GM11168 (cell line): Measurements from ENCODE around the gene LGR6.
"Not testable (repeated sequence)": the region's sequence is repeated elsewhere in the genome, so short reads cannot be mapped to it uniquely, and the experiment has no call there.

Source experiments
- in situ Hi-C: fragments of 300-500 bp; cut with MboI; formaldehyde crosslinking; loops from one replicate; pipeline ENCODE4 v1.12.0; 2022; ENCODE audit warnings: low sequenced_read_pairs; ENCODE audit not compliant: unreplicated experiment

LGR6 gene

DNA sequence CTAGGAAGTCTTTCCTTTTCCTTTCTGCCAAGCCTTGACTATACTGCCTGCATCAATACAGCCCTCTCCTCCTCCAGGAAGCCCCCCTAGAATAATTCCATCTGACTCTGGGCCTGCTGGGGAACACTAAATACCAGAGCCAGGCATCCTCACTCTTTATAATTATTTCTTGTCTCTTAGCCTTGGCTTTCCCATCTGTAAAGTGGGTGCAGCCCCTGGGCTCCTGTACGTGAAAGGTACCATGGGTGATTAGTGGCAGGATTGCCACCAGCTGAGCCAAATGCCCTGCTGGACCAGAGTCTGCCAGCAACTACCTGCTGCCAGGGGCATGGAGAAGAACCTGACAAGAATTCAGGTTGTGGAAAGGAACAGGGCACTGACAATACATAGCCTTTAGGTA lies 58.7 kb downstream of the LGR6 start:
- in situ Hi-C loops: no loop called here

DNA sequence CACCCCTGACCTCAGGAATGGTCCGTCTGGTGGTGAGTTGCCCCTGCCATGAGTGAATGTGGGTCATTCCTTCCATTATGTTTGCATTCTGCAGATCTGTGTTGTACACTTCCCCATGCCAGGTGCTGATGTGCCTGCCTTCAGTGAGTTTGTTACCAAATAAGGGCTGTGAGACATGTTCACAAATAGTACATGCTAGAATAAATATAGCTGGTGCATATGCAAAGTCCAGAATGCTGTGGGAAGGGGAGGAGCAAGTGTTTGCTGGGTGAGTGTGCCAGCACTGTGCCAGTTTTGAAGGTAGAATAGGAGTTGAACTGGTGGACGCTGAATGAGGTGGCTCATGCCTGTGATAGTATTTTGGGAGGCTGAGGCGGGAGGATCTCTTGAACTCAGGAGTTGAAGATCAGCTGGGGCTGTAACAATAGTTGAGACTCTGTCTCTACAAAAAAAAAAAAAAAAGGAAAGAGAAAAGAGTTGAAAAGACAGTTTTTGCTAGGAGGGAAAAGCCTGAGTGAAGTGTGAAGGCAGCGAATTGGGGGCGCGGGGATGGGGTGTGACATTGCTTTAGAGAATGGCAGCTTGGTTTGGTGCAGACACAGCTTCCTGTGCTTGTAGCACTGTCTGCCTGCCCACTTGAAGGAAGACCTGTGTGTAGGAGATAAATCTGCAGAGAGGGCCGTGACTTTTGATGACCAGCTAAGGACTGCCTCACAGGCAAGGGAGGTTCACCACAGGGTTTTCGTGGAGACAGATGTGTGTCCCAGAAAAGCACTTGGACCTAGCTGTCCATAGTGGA lies 61.1 kb downstream of the LGR6 start:
- in situ Hi-C loops: no loop called here

DNA sequence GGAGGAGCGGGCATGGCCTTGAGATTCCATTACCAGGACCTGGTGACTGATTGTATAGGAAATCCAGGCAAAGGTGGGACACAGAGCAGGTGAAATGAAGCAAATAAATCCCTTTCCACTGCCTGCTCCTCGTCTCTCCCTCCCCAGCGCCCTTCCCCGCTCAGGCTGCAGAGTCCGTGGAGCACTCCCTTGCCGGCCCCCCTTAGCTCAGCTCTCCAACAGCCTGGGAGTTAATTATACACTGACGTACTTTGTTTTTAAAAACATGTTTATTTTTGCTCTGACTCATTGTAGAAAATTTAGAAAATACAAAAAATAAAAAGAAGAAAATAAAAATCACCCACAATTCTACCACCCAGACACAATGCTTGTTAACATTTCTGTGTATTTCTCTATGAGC lies 61.7 kb downstream of the LGR6 start:
- in situ Hi-C loops: no loop called here

DNA sequence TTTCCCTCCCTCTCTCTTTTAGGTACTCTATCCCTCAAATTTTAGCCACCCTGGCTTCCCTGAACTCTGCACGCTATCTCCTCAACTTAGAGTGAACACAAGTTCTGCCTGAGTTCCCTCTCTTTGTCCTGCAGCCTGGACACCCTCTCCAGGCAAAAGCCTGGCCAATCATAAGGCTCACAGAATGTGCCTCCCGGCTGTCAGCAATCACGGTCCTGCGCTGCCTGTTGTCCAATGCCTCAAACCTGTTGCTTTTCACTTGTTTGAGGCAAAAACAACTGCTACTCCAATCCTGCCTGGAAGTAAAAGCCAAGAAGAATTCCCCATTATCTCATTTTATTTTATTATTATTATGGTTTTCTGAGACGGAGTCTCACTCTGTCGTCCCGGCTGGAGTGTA lies 66.1 kb downstream of the LGR6 start:
- in situ Hi-C loops: no loop called here

GRCh38 chr1:202261209-202261958 lies 67.8 kb downstream of the LGR6 start:
- in situ Hi-C loops: not testable (repeated sequence)

DNA sequence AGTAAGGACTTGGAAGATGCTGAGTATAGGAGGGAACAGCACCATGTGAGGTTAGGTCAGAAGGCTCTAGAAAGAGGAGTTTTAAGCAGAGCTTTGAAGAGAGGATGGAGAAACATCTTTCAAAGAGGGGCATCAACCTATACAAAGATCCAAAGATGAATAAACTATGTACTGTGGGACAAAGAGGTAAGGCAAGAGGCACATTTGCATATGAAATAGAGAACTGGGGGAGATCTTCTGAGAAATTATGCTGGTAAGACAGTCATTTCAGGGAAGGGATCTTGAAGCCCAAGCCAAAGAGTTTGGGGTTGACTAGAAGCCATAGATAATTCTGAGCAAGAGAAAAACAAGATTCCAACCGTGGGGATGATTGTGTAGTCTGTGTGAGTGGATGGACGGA lies 70.0 kb downstream of the LGR6 start:
- in situ Hi-C loops: no loop called here

DNA sequence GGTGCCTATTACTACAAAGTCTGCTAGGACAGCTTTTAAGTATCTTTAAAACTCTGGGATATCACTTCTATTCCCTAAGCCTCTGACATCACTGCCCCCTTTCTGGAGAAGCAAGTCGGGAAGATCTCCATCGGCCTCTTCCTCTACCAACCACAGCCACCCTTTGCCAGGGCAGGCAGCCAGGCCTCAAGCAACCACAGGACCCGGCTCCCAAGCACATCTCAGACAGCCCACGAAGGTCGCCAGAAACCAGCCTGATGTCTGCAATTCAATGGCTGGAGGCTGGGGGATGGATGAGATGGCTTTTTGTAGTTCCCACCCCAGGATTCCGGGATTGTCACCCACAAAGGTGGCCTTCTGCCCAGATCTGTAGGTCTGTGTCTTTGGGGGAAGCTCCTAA lies 70.7 kb downstream of the LGR6 start:
- in situ Hi-C loops: no loop called here

DNA sequence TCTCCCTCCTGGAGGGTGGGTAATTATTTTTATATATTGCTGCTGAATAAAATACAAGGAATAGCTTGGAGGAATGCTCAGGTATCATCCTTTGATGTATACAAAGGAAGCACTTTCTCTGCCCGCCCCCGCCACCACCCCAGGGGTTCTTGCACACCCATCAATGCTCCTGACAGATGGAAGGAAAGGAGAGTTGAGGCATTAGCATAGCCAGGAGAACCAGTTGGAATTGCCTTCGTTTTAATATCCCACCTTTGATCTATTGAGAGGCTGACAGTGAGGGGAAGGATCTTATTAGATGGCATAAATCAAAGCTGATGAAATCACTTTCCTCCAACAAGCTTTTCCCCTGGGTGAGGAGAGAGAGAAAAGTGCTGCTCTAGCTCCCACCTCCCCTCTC lies 71.1 kb downstream of the LGR6 start:
- in situ Hi-C loops: no loop called here

- in situ Hi-C loops: no loop called here
These were observed 72.6 kb downstream of the LGR6 start for GRCh38 chr1:202266061-202266765.

DNA sequence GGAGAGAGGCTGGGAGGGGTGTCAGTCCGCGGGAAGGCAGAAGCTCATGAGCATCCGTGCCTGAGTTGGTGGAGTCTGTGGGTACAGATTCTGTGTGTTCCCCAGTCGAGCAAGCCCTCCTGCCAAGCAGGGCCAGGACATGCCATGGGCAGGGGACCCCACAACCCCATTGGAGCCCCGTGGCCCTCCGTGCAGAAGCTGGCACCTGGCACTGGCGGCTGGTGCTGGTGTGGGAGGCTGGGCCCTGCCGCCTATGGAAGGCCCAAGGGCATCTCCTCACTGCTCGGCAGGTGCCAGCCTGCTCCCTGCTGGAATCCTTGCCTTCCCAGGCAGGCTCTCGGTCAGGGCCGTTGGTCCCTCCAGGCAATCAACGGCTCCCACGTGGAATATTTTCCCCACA lies 74.4 kb downstream of the LGR6 start:
- in situ Hi-C loops: no loop called here

- in situ Hi-C loops: no loop called here
These were observed 75.2 kb downstream of the LGR6 start for GRCh38 chr1:202268817-202269216.

DNA sequence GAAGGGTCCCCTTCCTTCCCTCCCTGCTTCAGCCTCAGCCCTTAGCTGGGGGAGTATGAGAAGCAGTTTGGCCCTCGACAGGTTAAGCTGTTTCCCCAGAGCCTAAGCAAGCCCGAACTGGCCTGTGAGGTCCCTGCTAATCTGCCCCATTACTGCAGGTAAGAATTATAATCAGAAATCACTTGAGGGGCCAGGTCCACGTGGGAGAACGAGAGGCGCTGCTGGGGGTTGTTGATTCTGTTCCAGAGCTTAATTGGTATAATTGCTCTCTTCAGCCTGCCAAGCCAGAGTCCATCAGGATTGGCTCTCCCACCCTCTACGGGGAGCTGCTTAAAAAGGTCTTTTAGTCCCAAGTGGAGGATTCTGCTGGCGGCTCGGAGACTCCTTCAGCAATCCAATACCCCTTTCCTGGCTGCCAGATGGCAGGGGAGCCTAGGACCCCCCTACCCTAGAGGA lies 77.3 kb downstream of the LGR6 start:
- in situ Hi-C loops: no loop called here

DNA sequence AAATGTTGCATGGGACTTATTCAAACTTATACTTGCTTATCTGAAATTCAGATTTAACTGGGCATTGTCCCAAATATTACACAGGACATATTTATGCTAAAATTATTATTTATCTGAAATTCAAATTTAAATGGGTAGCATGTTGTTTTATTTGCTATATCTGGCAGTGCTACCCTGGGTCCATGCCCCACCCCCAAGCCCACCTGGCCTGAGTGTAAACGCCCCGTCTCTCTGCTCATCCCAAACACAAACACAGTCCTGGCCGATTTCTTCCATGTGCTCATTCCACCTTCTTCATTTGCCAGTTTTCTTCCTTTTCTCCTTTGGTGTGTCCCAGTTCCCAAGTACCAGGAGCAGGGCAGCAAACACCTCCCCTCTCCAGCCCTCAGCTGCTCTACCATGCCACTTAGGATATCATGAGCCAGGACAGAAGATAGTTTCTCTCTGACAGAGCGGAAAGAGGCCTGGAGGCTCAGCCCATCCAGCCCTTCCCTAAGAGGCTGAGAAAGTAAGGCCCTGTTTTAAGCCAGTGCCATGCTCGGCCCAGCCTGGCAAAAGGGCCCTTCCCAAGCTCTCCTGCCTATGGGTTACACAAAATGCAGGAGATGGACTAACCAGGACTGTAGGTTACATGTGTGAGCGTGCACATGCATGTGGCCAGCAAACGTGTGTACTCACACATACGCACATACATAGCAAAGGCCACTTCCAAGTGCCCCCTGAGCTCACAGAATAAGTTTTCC lies 78.7 kb downstream of the LGR6 start:
- in situ Hi-C loops: no loop called here

GRCh38 chr1:202274611-202275010 lies 81.0 kb downstream of the LGR6 start:
- in situ Hi-C loops: no loop called here

DNA sequence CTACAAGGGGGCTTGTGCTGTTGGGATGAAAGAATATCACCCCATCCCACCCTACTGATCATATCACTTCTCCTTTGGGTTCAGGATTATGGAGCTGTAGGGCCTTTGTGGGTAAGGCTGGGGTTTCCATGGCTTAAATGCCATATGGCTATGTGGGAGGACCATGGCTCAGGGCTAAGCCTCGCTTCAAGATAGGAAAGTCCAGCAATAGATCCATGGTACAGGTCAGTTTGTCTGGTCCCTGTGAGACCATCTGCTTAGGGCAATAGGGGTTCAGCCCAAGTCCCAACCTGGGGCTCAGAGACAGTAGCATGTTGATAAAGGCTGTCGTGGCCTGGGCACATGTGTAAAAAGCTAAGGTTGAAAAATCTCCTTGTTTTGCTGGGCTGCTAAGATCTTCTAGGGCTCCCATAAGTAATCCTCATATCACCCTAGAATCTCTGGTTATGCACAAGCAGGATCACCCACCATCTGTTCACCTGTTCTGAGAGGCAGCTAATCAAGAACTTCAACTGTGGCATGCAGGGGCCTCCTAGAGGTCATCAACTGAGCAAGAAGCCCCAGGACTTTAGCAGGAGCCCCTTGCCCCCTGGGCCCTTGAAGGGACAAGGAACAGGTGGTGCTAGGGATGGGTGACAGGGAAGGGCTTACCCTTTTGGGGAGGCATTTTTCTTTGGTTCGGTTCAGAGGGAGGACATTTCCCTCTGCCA lies 81.6 kb downstream of the LGR6 start:
- in situ Hi-C loops: no loop called here

- in situ Hi-C loops: no loop called here
These were observed 82.6 kb downstream of the LGR6 start for GRCh38 chr1:202276081-202276715.

GRCh38 chr1:202276920-202277319 lies 83.3 kb downstream of the LGR6 start:
- in situ Hi-C loops: no loop called here

DNA sequence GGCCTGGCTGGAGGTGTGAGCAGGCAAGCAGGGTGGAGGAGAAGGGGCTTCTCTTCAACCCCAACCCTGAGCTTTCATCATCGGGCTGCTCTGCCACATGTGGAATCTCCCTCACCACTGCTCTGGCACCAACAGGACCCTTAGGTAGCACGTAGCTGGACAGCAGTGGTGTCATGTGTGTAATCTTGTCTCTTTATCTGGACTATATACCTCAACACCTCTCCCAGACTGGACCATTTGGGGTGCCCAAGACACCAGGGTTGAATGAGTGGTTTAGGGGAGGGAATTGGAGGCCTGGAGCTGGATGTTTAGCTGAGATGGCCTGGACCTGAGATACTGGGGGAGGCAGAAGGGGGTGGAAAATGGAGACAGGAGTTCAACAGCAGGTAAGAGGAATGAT lies 85.2 kb downstream of the LGR6 start:
- in situ Hi-C loops: no loop called here

- in situ Hi-C loops: no loop called here
These were observed 86.2 kb downstream of the LGR6 start for GRCh38 chr1:202279806-202280205.
